Fibroblast of the aortic adventitia (primary cell): ENCODE data around the gene PPP2R5A. TPM values are rescaled to one million over a fixed set of nuclear protein-coding genes. Genes with fewer than 3 reads are reported as not detected.

Experiments
- DNase-seq: peaks from one replicate; pipeline ENCODE4 v3.0.0-alpha.2; 2010; ENCODE audit warnings: low read depth
- H3K4me3 ChIP-seq: 2 replicates; pipeline ENCODE4 v1.5.1; 2011; ENCODE audit warnings: low read depth, mild to moderate bottlenecking, control low read depth, low read length, moderate library complexity
- CTCF ChIP-seq: IDR thresholded peaks from 2 replicates; pipeline ENCODE4 v1.5.1; 2011; ENCODE audit warnings: mild to moderate bottlenecking, low read length, control low read depth, inconsistent platforms; ENCODE audit not compliant: insufficient read depth
- small RNA-seq: library from RNA; depleted of rRNA; stranded (forward); fragments of <200 nt; gene quantifications from one replicate; pipeline ENCODE3, GENCODE V24; 2012
- total RNA-seq: library from RNA; depleted of rRNA; stranded (reverse); fragments of >200 nt; gene quantifications from 2 replicates; pipeline ENCODE4 v1.2.3, GENCODE V29; 2012; ENCODE audit warnings: low replicate concordance

Gene PPP2R5A
- total RNA-seq, 1 donor = 31.6 TPM

DNA sequence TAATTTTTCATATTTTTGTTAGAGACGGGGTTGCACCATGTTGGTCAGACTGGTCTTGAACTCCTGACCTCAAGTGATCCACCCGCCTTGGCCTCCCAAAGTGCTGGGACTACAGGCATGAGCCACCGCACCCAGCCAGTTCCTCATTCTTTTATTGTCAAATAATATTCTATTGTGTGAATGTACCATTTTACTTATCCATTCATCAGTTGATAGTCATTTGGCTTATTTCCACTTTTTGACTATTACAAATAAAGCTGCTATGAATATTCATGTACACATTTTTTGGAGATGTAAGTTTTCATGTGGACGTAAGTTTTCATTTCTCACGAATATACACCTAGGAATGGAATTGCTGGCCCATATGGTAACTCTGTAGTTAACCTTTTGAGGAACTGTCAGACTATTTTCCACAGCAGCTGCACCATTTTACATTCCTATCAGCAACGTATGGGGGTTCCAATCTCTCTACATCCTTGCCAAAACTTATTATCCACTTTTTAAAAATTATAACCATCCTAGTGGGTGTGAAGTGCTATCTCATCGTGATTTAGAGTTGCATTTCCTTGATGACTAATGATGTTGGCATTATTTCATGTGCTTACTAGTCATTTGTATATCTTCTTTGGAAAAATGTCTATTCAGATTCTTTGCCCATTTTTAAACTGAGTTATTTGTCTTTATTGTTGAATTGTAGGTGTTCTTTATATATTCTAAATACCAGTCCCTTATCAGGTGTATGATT lies 116.8 kb downstream of the PPP2R5A start:
- DNase-seq = peak; percentile 53
- no peak for TF ChIP-seq CTCF
- H3K4me3 ChIP-seq = no peak overlapping the region

GRCh38 chr1:212402666-212403321 lies 117.6 kb downstream of the PPP2R5A start:
- H3K4me3 ChIP-seq = no peak overlapping the region
- no peak for TF ChIP-seq CTCF
- no peak for DNase-seq

DNA sequence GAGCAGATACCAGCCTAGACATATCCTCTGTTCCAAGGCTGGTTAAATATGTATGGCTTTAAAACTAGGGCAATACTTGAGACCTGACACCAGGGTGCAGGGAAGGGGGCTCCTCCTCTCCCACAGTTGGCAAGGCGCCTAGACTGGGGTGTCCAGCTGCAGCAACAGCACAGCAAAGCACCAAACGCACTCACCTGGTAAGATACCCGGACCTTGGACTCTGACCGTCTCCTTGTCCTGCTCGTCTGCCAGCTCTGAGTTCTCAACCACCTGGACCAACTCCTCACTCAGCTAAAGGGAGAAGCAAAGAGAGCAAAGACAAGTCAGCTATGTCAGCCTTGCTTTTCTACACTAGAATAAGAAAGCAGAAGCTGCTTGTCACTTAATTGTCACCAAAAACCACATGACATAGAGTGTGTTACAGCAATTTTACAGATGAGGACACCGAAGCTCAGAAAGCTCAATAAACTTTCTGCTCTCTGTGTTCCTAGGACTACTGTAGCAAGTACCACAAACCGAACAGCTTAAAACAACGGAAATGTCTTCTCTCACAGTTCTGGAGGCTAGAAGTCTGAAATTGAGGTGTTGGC lies 125.1 kb downstream of the PPP2R5A start:
- TF ChIP-seq CTCF = no peak
- no peak overlapping the region for H3K4me3 ChIP-seq
- DNase-seq = no peak

Small RNA genes lying within 50 kb of the gene (small RNA-seq; reads per million reads assigned to genes)
- not detected for gene SNORA16B

Other genes starting within 250 kb of the PPP2R5A start
- gene INTS7, start 249.9 kb upstream of the PPP2R5A start, total RNA-seq = 34.7 and 57.8 TPM in 2 replicates
- gene DTL, start 249.7 kb upstream of the PPP2R5A start, total RNA-seq = 1.5 and 47.7 TPM in 2 replicates
- 2.7 and 5.1 TPM in 2 replicates for gene PACC1, start 129.5 kb downstream of the PPP2R5A start, total RNA-seq
- 38.4 and 43.3 TPM in 2 replicates for gene NENF, start 147.5 kb downstream of the PPP2R5A start, total RNA-seq